NCI-H82 treated with DMSO at 0.1 percent for 48 hours (cell line): ENCODE measurements around the gene GJD3.
"Not testable (repeated sequence)": the region's sequence is repeated elsewhere in the genome, so short reads cannot be mapped to it uniquely, and the experiment has no call there.

ENCODE experiments used
- DNase-seq: peaks from one replicate; lab custom pipeline; 2025; ENCODE audit not compliant: unreplicated experiment; lab: John Stamatoyannopoulos, UW

The GJD3 gene

GRCh38 chr17:40364121-40364861 lies at the start of gene GJD3:
Gene GJD3 (minus strand): TSS chr17:40364737. CDS start chr17:40363815, 922 bp downstream.
- DNase-seq = no peak

GRCh38 chr17:40414312-40414711 lies 49.8 kb upstream of the GJD3 start:
- not testable (repeated sequence) for DNase-seq

- no peak for DNase-seq
These were observed 48.3 kb upstream of the GJD3 start for GRCh38 chr17:40412880-40413279.

- no peak for DNase-seq
These were observed 47.3 kb upstream of the GJD3 start for GRCh38 chr17:40411821-40412220.

- no peak for DNase-seq
These were observed 45.5 kb upstream of the GJD3 start for GRCh38 chr17:40410082-40410481.

- DNase-seq = not testable (repeated sequence)
These were observed 45.0 kb upstream of the GJD3 start for GRCh38 chr17:40409540-40409939.

GRCh38 chr17:40407460-40407859 lies 42.9 kb upstream of the GJD3 start:
- no peak for DNase-seq

GRCh38 chr17:40404003-40404402 lies 39.5 kb upstream of the GJD3 start:
- DNase-seq = no peak

GRCh38 chr17:40402668-40403067 lies 38.1 kb upstream of the GJD3 start:
- DNase-seq = no peak

- DNase-seq = peak; percentile 30
These were observed 34.6 kb upstream of the GJD3 start for GRCh38 chr17:40399185-40399584.

- not testable (repeated sequence) for DNase-seq
These were observed 22.0 kb upstream of the GJD3 start for GRCh38 chr17:40386555-40386954.

- DNase-seq = no peak
These were observed 17.7 kb upstream of the GJD3 start for GRCh38 chr17:40382251-40382650.

- no peak for DNase-seq
These were observed 14.4 kb upstream of the GJD3 start for GRCh38 chr17:40378966-40379365.

GRCh38 chr17:40377832-40378231 lies 13.3 kb upstream of the GJD3 start:
- no peak for DNase-seq

GRCh38 chr17:40376541-40376940 lies 12.0 kb upstream of the GJD3 start:
- DNase-seq = not testable (repeated sequence)

- not testable (repeated sequence) for DNase-seq
These were observed 11.2 kb upstream of the GJD3 start for GRCh38 chr17:40375786-40376185.

GRCh38 chr17:40374821-40375498 lies 10.4 kb upstream of the GJD3 start:
- DNase-seq = no peak

GRCh38 chr17:40373999-40374398 lies 9.5 kb upstream of the GJD3 start:
- DNase-seq = no peak

GRCh38 chr17:40373324-40373723 lies 8.8 kb upstream of the GJD3 start:
- DNase-seq = no peak

GRCh38 chr17:40372644-40373043 lies 8.1 kb upstream of the GJD3 start:
- DNase-seq = not testable (repeated sequence)

GRCh38 chr17:40372031-40372430 lies 7.5 kb upstream of the GJD3 start:
- no peak for DNase-seq

- peak; percentile 39 for DNase-seq
These were observed 6.9 kb upstream of the GJD3 start for GRCh38 chr17:40371261-40371929.
